GM18519 (cell line): Measurements from ENCODE around the gene KCTD13.
"Not testable (repeated sequence)": the region's sequence is repeated elsewhere in the genome, so short reads cannot be mapped to it uniquely, and the experiment has no call there.

Experiments used
- ATAC-seq: cut with Tn5 transposase; IDR thresholded peaks from one replicate; pipeline ENCODE4 v1.9.1; 2021; ENCODE audit warnings: mild to moderate bottlenecking, moderate library complexity; ENCODE audit not compliant: unreplicated experiment, low FRiP score

The KCTD13 gene, protein sequence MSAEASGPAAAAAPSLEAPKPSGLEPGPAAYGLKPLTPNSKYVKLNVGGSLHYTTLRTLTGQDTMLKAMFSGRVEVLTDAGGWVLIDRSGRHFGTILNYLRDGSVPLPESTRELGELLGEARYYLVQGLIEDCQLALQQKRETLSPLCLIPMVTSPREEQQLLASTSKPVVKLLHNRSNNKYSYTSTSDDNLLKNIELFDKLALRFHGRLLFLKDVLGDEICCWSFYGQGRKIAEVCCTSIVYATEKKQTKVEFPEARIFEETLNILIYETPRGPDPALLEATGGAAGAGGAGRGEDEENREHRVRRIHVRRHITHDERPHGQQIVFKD

GRCh38 chr16:29925781-29926710 lies at the start of gene KCTD13:
TSS of gene KCTD13 (minus strand) at chr16:29926226. CDS start at chr16:29926033, 193 bp downstream.
- ATAC-seq: peak; percentile 71

- no peak for ATAC-seq
These were observed 49.1 kb upstream of the KCTD13 start for GRCh38 chr16:29975134-29975538.

- no peak for ATAC-seq
These were observed 48.5 kb upstream of the KCTD13 start for GRCh38 chr16:29974291-29975133.

DNA sequence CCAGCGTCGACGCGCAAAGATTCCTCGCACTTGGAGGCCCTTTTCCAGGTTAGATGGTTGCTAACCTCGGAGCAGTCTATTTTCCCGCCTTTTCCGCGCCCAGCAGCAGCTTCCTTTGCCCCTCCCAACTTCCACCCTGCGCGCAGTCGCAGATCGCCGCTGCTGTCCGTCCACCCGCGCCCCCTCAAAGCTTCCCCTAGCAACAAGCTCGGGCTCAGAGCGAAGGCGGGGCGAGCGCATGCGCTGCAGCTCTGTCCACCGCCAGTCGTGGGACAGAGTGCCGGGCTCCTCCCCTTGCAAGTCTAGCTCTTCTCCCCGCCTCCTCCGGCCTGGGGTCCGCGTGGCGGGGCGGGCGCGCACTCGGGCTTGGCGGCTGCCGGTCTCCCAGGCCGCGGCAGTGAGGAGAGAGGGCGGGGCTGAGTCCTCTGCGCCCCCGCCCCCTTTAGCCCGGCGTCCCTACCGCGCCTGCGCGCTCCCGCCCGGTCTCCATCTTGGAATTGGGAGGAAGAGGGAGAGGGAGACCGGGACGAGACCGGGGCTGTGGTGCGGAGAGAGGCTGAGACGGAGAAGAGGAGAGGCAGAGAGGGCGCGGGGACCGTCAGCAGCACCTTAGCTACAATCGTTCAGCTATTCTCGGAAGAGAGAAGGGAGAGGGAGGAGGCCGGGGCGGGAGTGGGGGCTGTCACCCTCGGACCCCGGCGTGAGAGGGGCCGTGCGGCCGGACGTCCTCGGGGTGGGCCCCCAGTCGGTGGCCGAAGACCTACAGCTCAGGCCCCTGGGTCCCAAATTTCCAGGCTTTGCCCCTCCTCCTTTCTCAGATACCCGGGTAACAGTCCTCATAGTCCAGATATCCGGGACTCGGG lies 47.6 kb upstream of the KCTD13 start, which contains the start of gene TAOK2:
Gene TAOK2 (plus strand): TSS at position 485 of the 863 bp plus-strand sequence. CDS start 3,905 bp downstream, outside the sequence.
- peak; percentile 68 for ATAC-seq

DNA sequence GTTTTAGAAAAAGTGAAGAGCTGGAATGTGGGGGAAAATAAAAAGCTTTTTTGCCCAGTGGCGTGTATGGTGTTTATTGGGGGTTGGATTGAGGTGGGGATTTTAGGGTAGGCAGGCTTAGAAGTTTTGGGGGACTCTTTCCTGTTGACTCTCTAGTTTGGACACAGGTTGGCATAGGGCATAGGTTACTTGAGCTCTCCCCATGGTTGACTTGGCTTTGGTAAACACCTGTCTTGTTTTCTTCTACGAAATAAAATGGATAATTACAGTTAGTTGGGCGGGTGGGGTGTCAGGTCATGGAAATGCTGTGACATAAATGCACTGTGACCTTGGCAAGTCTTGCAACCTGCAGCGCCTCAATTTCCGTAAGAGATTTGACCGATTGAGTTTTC lies 47.0 kb upstream of the KCTD13 start:
- no peak for ATAC-seq

DNA sequence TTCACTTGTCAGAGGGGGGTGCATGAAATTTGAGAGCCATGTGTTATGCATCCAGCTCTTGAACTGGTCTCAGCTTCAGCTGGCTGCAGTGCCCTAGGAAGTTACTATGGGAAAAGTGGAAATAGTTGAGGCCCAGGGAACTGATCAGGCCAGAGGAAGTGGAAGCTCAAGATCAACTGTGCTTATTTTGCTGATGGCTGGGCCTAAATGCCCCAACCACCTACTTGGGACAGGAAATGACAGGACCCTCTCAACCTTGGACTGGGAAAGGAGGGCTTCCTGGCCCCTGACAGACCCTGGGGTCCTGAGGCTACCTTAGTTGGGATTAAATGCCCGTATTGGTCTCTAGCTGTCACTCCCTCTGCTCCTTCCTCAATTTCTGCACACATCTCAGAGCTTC lies 46.5 kb upstream of the KCTD13 start:
- no peak for ATAC-seq

- no peak for ATAC-seq
These were observed 45.3 kb upstream of the KCTD13 start for GRCh38 chr16:29971304-29971703.

GRCh38 chr16:29968205-29968604 lies 42.2 kb upstream of the KCTD13 start:
- no peak for ATAC-seq

DNA sequence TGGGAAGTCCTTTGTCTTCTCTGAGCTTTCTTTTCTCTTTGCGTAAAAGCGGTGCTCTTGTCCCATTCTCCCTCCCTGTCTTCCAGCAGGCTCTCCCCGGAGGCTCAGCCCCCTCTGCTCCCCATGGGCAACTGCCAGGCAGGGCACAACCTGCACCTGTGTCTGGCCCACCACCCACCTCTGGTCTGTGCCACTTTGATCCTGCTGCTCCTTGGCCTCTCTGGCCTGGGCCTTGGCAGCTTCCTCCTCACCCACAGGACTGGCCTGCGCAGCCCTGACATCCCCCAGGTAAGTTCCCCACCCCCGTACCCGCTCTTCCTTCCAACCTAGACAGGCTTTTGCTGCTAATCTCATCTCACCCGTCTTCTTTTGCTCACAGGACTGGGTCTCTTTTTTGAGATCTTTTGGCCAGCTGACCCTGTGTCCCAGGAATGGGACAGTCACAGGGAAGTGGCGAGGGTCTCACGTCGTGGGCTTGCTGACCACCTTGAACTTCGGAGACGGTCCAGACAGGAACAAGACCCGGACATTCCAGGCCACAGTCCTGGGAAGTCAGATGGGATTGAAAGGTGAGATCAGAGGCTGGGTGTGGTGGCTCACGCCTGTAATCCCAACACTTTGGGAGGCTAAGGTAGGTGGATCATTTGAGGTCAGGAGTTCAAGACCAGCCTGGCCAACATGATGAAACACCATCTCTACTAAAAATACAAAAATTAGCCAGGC lies 37.2 kb upstream of the KCTD13 start:
- no peak for ATAC-seq

GRCh38 chr16:29962344-29962994 lies 36.4 kb upstream of the KCTD13 start:
- ATAC-seq: no peak

- peak; percentile 73 for ATAC-seq
These were observed 35.7 kb upstream of the KCTD13 start, which contains the start of gene TMEM219 for GRCh38 chr16:29961479-29962343. TSS of gene TMEM219 (plus strand) at chr16:29962079. CDS start at chr16:29963144, 1,065 bp downstream.

GRCh38 chr16:29961127-29961478 lies 35.1 kb upstream of the KCTD13 start:
- no peak for ATAC-seq

GRCh38 chr16:29959821-29960220 lies 33.8 kb upstream of the KCTD13 start:
- not testable (repeated sequence) for ATAC-seq

DNA sequence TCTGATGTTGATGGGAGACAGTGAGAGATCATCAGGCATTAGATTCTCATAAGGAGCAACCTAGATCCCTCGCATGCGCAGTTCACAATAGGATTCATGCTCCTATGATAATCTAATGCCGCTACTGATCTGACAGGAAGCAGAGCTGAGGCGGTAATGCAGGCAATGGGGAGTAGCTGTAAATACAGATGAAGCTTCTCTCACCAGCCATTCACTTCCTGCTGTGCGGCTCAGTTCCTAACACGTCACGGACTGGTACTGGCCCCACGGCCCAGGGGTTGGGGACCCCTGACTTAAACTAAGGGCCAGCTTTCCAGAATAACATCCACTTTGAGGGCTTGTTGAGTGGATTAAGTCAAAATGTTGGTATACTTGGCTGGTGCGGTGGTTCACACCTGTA lies 33.3 kb upstream of the KCTD13 start:
- ATAC-seq: no peak

DNA sequence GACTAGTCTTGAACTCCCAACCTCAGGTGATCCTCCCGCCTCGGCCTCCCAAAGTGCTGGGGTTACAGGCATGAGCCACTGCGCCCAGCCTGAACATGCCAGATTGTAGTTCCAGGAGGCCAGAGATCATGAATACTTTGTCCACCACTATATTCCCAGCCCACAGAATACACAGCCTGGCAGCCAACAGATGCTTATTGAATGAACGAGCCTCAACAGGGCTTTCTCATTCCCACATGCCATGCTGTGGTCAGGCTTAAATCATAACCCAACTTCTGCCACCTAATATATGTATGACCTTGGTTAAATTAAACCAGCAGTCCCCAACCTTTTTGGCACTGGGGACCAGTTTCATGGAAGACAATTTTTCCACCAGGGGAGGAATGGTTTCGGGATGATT lies 32.7 kb upstream of the KCTD13 start:
- no peak for ATAC-seq

GRCh38 chr16:29951625-29952365 lies 25.8 kb upstream of the KCTD13 start:
- ATAC-seq: no peak
